Glutamatergic neuron (in vitro differentiated cells): ENCODE data around the gene C8G. TPM values are rescaled to one million over a fixed set of nuclear protein-coding genes. Genes with fewer than 3 reads are reported as not detected.

Experiments used
- DNase-seq: peaks from one replicate; pipeline ENCODE4 v3.0.0; 2022
- H3K27ac Mint-ChIP-seq: one replicate; pipeline ENCODE4 v1.8.0; 2020; ENCODE audit warnings: mild to moderate bottlenecking, mixed read lengths, inconsistent platforms; ENCODE audit not compliant: unreplicated experiment
- H3K27me3 Mint-ChIP-seq: one replicate; pipeline ENCODE4 v1.8.0; 2020; ENCODE audit warnings: mild to moderate bottlenecking, moderate library complexity, mixed read lengths, inconsistent platforms; ENCODE audit not compliant: unreplicated experiment
- H3K36me3 Mint-ChIP-seq: one replicate; pipeline ENCODE4 v1.8.0; 2020; ENCODE audit warnings: mild to moderate bottlenecking, mixed read lengths, inconsistent platforms; ENCODE audit not compliant: unreplicated experiment
- H3K4me1 Mint-ChIP-seq: one replicate; pipeline ENCODE4 v1.8.0; 2020; ENCODE audit warnings: mild to moderate bottlenecking, low read depth, mixed read lengths, inconsistent platforms; ENCODE audit not compliant: unreplicated experiment
- H3K4me3 Mint-ChIP-seq: one replicate; pipeline ENCODE4 v1.8.0; 2020; ENCODE audit warnings: mild to moderate bottlenecking, mixed read lengths, inconsistent platforms; ENCODE audit not compliant: unreplicated experiment
- H3K9me3 Mint-ChIP-seq: one replicate; pipeline ENCODE4 v1.8.0; 2020; ENCODE audit warnings: mild to moderate bottlenecking, moderate library complexity, mixed read lengths, inconsistent platforms; ENCODE audit not compliant: unreplicated experiment
- CTCF ChIP-seq: fragments of 200-600 bp; sonication (generic); IDR thresholded peaks from one replicate; pipeline ENCODE4 v1.5.0; 2021; ENCODE audit not compliant: partially characterized antibody, unreplicated experiment
- total RNA-seq: library from RNA; stranded (reverse); fragmentation: NEBNext Ultra II Directional; extraction: Animal tissue kit (Norgen Biotek cat#: 25700); gene quantifications from one replicate; pipeline ENCODE4 v1.2.1, GENCODE V29; 2021; ENCODE audit not compliant: unreplicated experiment

C8G gene
- total RNA-seq, 1 donor from 2014 or later = 14.5 TPM

DNA sequence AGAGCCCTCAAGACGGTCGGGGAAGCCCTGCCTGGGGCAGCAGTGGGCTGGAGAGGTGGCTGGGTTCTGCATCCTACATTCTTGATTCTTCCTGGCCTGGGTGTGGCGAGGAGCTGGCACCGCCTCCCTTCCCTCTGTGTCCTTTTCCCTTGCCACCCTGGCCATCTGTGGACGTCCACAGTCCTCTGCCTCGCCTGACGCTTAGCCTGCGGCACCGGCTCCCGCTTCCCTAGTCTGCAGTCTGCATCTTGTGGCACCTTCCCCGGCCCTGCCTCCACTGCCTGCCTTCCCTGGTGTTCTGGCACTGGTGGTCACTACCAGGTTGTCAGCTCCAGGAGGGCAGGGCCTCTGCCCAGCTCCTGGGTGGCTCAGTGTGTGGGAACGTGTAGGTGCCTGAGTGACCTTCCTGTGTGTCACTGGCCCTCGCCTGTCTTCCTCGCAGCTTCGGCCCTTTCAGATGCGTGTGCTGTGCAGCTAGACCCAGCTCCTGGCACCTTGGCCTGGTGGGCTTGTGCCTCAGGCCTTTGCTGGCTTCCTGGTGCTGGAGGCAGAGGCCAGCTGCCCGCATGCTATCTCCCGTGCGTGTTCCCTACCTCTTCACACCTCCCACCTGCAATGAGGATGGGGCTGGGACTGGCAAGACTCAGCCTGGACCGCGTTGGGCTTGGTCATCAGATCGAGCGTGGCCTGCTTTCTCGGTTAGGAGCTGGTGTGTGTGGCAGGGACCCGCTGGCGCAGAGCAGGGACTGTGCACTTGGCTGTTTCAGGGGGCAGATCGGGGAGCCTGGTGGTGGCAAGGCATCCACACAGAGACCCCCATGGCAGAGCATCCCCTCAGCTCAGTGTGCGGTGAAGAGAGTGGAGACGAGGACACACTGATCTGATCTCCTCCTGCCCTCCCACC lies 37.8 kb upstream of the C8G start:
- Mint-ChIP-seq H3K36me3 (peaks cover 4% of the 10 kb centered on the region), H3K27me3 (peaks cover 5% of the 10 kb centered on the region), H3K4me3 (no peak overlapping the region), H3K9me3 (peaks cover 6% of the 10 kb centered on the region), H3K4me1 (peaks cover 13% of the 10 kb centered on the region), H3K27ac (peak overlapping the region; percentile 22)
- no peak for DNase-seq
- no peak for TF ChIP-seq CTCF

GRCh38 chr9:136910197-136910900 lies 34.7 kb upstream of the C8G start:
- H3K27me3 Mint-ChIP-seq = peaks cover 1% of the 10 kb centered on the region

DNA sequence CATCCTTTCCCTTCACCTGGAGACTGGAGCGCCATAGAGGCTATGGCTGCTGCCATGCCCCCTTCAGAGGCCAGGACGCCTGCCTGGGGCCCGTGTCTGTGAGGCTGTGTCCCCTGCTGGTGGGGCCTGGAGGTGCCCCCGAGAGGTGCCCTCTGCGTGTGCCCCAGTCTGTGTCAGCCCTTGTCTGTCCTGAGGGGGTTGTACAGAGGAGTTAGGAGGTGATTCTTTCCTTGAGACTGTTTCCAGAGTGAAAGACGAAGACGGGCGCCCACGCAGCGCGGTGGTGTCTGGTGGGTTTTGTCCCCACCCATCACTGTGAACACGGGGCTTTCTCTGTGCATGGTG lies 34.2 kb upstream of the C8G start:
- Mint-ChIP-seq H3K4me3 (no peak overlapping the region), H3K36me3 (peaks cover 4% of the 10 kb centered on the region)
- no peak for DNase-seq

More at GRCh38 chr9:136910197-136910900, 34.7 kb upstream of the C8G start:
- Mint-ChIP-seq H3K27ac (no peak overlapping the region), H3K4me1 (peaks cover 2% of the 10 kb centered on the region), H3K36me3 (peaks cover 4% of the 10 kb centered on the region), H3K9me3 (peaks cover 2% of the 10 kb centered on the region), H3K4me3 (no peak overlapping the region)
- DNase-seq = no peak
- no peak for TF ChIP-seq CTCF

GRCh38 chr9:136913701-136914438 lies 31.2 kb upstream of the C8G start:
- no peak for DNase-seq
- no peaks in the 10 kb centered on the region for H3K36me3 Mint-ChIP-seq
- H3K27me3 Mint-ChIP-seq = peaks cover 2% of the 10 kb centered on the region
- peaks cover 12% of the 10 kb centered on the region for H3K4me1 Mint-ChIP-seq
- peaks cover 4% of the 10 kb centered on the region for H3K9me3 Mint-ChIP-seq
- no peak overlapping the region for H3K4me3 Mint-ChIP-seq
- H3K27ac Mint-ChIP-seq = no peak overlapping the region
- TF ChIP-seq CTCF = no peak

More for the DNA sequence above, 34.2 kb upstream of the C8G start:
- peaks cover 7% of the 10 kb centered on the region for H3K4me1 Mint-ChIP-seq
- H3K9me3 Mint-ChIP-seq = peaks cover 2% of the 10 kb centered on the region
- peaks cover 1% of the 10 kb centered on the region for H3K27me3 Mint-ChIP-seq
- TF ChIP-seq CTCF = no peak
- H3K27ac Mint-ChIP-seq = no peak overlapping the region
